SK-N-MC (cell line): Measurements from ENCODE around the gene HOXD4.

Experiments used
- EZH2 ChIP-seq: fragments of 200-600 bp; sonication (generic); IDR thresholded peaks from one replicate; pipeline ENCODE4 v1.6.1; 2017; ENCODE audit warnings: antibody characterized with exemption
- POLR2AphosphoS5 ChIP-seq: IDR thresholded peaks from 2 replicates; pipeline ENCODE4 v1.6.1; 2012; ENCODE audit warnings: mild to moderate bottlenecking, low read depth, low read length, borderline replicate concordance

GRCh38 chr2:176140513-176141317 lies 10.6 kb upstream of the HOXD4 start:
- no peak for TF ChIP-seq EZH2
- no peak for TF ChIP-seq POLR2AphosphoS5
